NCI-H1417 (cell line): Measurements from ENCODE around the gene WIZ.

Experiments used
- DNase-seq, 3 experiments: peaks; one replicate each; lab custom pipeline; 2025; lab: John Stamatoyannopoulos, UW

The WIZ gene

DNA sequence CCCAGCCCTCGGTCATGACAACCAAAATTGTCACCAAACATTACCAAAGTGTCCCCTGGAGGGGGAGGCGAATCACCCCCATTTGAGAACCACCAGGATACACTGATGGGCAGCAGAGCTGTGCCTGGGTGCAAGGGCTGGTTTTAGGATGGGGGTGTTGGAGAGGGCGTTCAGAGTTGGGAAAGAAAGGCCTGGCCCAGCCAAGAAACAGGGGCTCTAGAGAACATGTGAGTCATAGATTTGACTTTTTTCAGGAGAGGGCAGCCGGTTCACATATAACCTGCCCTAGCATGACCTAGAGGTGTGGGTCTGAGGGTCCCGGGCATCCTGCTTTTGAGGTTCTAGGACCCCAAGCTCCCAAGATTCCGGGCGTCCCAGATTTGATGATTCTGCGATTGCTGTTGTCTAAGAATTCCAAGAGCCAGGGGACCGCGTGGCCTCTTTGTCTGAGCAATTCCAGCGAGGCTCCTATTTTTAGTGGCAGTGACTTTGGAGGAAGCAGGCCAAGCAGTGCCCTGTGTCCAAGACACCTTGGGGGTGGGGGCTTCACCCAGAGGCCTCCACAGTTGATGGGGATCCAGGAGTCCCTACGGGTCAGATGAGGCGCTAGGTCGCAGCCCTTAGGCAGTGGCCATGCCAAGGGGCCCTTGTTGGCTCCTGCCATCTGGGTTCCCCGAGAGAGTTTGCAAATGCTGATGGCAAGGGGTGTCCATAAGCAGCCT is 5.1 kb downstream of the WIZ start:
- no peak for DNase-seq

DNA sequence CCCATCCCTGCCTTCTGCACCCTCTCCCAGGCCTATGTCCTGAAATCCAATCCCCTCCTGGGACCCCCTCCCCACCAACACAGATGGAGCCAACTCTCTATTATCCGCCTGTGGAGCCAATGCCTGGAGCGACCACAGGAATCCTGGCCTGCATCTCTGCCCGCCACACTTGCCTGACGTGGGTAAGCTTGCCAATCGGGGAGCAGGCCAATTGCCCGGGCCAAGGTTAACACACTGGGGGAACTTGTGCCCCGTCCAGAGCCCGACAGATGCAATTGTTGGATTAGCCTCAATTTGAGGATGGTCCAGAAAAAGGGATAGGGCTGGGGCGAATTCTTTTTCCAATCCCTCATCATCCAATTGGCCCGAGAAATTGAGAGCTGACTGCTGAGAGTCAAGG is 5.9 kb downstream of the WIZ start:
- DNase-seq, result no peak

DNA sequence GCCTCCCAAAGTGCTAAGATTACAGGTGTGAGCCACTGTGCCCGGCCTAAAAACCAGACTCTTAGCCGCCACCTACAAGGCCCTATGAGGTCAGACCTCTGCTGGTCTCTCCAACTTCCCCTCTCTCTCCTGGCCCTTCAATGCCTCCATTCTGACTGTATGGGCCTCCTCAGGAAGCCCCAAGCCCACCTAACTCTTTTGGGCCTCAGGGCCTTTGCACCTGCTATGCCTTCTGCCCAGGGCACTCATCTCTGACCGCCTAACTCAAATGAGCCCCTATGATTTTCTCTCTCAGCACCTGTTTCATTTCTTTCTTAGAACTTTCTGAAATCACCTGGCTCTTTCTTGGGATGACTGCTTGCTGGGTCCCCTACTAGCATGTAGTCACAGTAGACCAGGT is 6.4 kb downstream of the WIZ start:
- no peak for DNase-seq

DNA sequence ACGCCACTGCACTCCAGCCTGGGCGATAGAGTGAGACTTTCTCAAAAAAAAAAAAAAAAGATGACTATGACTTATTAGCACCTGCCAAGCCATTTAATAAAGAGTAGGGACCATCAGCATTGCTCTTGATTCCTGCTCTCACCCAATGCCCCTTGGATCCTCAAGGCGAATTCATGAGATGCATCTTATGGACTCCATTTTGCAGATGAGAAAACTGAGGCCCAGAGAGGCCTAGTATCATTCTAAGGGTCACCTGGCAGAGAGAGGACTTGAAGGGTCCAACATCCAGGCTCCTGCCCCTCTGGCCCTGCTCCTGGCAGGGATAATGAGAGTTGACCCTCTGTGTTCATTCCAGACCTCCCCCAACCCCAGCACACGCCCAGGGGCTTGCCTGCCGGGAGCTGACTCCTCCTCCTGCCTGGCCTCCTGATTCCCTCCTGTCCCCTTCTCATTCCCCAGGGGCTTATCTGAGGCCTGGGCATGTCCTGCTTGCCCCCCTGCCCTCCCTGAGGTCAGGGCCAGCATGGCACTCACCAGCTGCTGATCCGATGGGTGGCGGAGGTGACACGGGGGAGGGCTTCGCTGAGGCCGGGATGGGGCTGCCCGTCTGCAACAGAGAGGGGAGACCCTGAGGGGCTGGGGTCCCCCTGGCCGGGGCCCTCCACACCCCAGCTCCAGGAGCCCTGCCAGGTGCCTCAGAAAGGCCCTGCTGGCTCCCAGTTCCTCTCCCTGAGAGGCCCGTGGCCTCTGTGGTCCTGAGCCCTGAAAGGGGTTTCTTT is 7.4 kb downstream of the WIZ start:
- DNase-seq, result no peak

DNA sequence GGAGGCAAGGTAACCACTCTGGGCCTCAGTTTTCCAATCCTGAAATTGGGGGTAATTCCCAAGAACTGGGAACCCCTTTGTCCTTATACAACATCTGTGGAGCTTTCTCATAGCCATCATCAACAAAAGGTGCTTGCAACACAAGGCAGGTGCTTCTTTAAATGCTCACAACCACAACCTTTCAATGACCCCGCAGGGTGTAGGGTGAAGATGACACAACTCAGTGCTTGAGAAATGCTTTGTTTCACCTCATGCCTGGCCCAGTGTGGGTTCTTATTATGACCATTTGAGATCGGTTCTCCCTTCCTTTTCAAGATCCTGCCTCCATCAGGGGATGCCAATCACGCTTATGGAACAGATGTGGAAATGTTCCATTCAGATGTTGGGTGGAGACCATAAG is 8.4 kb downstream of the WIZ start:
- no peak for DNase-seq

DNA sequence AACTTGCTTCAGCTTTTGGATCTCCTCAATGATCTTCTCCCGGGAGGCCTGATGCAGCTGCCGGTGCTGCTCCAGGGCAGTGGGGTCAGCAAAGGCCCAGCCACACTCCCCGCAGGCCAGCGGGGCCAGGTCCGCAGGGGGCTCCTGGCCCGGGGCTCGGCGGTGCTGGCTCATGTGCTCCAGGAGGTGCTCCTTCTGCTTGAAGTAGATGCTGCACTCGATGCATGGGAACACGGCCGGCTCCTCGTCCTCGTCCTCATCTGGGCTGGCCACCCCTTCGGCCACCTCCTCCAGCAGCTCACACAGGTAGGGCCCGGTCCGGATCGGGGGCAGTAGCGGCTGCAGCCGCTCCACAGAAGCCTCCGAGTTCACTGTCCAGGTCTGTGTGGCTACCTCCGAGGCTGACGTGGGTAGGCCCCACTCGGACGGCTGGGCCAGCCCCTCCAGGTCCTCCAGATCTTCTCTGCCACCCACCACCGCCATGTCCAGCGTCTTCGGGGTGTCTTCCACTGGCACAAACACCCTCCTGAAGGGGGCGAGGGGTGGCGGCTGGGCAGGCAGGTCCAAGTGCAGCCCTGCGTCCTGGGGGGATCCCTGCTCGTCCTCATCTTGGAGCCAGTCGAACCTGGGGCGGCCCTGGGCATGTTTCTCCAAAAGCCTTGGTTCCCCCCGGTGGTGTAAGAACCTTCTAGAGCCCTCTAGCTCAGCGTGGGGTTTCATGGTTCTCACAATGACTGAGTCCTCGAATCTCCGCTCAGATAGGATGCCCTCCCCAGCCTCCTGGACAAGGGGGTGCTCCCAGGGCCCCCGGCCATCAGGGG is 9.7 kb downstream of the WIZ start:
- DNase-seq, result no peak

DNA sequence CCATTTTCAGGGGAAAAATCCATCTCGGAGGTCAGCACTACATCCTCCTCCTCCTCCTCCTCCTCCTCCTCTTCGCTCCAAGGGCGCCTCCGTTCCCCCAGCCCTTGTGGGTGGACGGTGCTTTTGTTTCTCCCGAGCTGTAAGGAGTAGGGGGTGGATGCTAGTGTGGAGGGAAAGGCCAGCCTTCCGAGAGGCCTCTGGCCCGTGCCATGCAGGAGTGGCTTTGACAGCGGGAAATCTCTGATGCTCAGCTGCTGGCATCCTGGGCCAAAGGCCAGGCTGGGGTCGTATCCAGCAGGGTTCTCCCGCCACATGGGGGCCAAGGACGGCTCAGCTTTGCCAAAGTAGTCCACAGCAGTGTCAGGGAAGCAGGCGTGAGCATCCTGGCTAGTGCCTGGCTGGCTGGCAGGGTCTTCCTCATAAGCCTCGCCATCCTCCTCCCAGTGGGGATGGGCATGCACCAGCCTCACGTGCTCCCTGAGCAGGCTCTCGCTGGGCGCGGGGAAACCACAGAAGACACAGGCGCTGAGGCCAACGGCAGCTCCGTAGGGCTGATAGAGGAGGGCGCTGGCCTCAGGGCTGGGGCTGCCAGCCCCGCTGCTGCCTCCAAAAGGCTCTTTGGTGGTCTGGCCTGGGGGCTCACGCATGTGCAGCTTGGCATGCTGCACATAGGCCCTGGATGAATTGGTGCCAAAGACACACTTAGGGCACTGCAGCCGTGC is 10.5 kb downstream of the WIZ start:
- no peak for DNase-seq

DNA sequence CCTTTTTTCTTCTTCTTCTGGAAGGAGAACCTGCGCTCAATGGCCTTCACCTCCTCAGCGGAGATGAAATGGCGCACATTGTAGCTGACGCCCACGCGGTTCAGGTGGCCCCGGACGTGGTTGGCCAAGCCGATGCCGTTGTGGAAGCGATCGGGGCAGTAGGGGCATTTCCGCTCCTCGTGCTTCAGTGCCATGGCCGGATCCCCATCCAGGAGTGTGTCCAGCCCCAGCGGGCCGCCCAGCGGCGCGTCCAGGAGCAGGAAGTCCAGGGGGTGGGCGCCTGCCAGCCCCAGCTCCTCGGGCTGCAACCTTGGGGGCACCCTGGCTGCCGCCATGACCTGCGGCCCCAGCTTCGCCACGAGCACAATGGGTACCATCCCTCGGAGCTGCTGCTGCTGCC is 11.2 kb downstream of the WIZ start:
- no peak for DNase-seq

DNA sequence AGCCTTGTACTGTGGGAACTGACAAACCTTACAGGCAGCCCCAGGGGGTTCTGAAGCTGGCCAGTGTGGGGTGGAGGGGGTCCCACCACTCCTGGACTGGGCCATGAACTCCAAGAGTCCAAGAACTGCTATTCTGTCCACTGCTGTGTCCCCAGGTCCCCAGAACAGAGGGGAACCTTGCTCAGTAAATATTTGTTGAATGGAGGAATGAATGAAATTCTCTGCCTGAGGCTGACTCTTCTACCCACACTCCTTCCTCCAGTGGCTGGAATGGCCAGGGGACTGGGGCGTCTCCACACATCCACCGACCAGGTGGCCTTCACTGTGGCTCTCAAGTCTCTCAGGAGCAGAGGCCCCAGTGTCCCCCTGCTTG is 11.6 kb downstream of the WIZ start:
- DNase-seq, result no peak

DNA sequence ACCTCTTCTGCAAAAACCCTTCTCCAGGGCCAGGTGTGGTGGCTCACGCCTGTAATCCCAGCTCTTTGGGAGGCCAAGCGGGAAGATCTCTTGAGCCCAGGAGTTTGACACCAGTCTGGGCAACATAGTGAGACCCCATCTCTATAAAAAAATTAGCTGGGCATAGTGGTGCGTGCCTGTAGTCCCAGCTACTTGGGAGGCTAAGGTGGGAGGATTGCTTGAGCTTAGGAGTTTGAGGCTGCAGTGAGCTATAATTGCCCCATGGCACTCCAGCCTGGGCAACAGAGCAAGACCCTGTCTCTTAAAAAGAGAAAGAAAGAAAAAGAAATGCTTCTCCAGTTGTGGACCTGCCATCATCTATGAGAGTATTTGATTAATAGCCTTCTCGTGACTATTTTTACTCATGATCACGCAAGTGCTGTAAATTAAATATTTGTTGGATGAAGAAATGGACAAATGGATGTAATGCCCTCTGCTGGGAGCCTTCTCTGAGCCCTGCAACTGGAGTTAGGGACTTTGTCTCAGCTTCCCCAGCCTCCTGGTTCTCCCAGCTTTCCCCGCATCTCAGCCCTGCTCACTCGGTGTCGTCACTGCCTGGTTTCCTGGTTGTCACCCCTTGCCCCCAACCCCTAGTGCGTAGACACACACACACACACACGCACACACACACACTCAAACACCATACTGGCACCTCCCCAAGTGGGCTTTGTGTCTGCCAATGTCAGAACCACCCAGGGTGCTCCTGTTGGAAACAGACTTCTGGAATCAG is 12.2 kb downstream of the WIZ start:
- no peak for DNase-seq

DNA sequence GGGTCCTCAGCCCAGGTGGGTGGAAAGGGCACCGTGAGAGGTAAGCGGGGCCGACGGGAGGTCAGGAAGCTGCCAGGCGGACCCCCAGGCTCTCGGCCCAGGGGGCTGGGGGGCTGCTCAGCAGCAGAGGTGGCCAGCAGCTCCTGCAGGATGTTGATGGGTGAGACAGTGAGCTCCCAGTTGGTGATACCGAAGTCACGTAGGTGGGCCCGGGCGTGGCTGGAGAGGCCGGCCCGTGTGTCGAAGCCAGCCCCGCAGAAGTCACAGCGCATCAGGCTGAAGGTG is 13.0 kb downstream of the WIZ start:
- no peak for DNase-seq

DNA sequence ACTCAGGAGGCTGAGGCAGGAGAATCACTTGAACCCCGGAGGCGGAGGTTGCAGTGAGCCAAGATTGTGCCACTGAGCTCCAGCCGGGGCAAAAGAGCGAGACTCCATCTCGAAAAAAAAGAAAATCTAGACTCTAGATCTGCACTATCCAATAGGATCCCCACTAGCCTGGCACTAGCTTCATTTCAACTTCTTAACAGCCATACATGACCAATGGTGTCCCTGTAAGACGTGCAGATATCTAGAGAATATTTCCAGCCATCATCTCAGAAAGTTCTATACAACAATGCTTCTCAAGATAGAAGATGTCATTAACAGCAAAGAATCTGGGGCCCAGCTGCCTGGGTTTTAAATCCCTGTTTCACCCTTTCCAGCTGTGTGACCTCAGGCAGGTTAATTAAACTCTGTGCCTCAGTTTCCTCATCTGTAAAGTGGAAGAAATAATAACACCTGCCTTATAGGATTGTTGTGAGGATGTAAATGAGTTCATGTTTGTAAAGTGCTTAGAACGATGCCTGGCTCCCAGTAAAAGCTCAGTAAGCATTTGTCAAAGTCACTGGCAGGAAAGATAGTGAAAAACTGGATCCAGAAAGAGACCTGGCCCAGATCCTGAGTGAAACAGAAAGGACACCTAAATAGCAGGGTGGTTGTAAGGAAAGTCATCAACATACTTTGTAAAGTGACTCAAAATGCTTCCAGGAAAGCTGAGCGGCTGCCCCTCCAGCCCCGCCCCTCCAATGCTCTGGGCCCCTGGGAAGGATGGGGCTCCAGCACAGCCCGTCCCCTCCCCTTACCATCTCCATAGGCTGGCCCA is 13.5 kb downstream of the WIZ start:
- no peak for DNase-seq

DNA sequence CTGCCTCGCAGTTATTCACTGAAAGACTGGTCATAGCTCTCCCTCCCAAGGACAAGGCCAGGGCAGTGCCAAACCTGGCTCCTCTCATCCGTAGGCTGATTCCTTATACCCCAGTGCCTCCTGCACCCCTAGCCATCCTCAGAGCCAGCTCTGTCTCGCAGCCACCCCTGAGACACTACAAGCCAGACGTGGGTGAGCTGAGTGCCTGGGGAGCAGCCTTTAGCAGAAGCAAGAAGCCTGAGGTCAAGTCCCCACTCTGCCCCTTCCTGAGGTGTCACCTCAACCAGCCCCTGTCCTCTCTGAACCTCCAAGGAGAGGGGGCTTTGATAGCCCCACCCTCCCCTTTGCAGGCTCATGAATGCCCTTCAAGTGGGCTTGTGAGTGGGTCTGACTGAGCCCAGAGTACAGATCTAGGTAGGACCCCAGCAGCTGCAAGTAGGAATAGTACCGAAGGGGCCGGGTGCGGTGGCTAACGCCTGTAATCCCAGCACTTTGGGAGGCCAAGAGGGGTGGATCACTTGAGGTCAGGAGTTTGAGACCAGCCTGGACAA is 16.2 kb downstream of the WIZ start:
- no peak for DNase-seq

DNA sequence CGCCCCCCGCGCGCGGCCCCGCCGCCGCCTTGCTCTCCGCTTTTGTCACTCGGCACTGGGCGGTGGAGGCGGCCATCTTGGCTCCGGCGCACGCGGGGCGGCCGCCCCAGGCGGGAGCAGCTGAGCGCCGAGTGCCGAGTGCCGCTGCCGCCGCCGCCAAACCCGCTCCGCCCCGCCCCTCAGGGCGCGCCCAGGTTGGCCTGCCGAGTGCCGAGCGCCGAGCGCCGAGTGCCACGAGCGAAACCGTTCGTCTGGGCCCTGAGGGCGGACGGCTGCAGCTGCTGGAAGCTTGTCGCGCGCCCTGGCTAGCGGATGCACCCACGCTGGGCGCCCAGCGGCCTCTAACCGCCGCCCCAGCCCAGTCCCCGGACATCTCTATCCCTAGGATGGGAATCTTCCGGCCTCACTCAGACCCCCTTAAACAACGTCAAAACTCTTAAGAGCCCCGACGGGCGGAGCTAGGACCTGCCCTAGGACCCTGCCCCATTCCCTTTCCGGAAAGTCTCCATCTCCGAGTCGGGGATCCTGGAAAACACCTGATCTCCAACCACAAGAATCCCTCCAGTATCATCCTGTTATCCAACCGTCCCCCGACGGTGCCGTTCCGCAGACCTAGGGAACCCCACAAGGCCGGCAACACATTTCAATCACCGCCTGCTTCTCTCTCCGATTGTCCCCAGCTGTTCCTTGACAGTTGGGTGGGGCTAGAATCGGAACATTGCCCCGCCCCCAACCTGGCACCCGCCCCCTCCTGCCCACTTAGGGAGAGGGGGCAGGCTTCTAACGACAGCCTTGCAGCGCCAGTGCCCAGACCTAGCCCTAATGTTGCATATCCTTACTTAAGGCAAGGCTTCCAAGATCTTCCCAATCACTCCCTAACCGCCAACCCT is 16.9 kb downstream of the WIZ start:
- peak; percentile 83 to 96 (median 94) for DNase-seq

DNA sequence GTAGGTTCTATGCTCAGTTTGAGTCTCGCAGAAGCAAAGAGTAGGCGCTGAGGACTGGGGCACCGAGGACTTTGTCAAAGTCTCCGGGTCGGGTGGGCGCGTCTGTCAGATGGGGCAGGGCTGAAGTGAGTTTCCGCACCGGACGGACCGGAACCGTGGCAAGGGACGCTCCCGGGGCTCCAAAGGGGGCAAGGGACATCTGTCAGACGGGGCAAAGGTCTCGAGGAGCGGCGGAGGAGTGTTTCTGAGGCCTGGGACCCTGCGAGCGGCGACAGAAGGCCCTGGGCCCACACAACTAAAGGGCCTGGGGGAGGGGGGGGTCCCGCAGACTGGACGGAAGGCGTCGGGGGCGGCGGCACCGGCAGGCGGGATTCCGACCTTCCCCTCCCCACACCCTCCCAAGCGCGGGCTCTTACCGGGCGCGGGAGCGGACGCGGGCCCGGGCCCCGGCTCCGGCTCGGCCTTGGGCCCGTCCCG is 17.7 kb downstream of the WIZ start:
- DNase-seq, result peak in 2 of 3 experiments; percentile 20 to 35

DNA sequence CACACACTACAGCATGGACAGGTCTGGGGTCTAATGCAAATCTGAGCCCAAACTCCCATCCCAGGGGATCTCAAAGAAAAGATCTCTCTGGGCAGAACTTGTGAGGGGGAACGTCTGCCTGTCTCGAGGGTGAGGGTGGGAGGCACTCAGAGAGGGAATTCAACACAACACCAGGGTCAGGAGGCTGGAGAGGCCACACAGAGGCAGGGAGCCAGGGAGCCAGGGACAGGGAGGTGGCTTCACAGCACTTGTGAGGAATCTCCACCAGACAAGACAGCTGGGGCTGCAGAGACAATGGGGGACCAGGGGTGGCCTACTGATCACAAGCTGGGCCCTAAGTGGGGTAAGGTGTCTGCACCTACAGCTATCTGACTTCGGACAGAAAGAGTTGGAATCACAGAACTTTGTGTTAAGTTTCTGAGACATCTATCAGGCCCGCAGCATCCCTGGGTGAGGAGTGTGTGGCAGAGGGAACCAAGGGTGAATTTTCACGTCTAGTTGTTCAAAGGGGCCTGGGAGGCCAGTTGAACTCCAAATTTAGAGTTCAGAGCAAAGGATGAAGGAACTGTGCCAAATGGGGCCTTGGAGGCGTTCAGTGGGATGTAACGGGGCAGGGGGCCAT is 18.2 kb downstream of the WIZ start:
- DNase-seq, result no peak

DNA sequence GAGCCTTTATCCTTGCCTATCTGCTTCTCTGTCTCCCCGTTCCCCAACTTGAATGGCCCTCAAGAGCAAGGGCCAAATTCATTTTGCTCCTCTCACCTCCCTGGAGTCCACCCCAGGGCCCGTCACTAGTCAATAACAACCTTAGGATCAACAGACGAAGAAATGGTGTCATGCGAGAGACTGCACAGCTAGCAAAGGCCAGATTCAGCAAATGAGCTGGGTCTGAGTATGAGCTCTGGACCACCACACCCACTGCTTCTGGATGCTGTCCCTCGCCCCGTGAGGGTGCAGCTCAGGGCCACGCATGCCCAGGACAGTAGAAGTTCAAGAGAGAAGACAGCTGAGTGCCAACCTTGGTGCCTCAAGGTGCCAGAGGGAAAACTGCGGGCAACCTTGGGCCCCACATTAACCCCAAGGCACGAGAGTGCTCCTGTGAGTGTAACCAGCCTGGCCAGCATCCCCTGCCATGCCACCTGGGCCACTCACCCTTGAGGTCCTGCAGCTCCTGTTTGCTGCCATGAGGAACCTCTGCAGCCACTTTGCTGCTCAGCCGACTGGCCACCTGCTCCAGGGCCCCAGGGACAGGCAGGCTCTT is 19.1 kb downstream of the WIZ start:
- DNase-seq, result no peak

DNA sequence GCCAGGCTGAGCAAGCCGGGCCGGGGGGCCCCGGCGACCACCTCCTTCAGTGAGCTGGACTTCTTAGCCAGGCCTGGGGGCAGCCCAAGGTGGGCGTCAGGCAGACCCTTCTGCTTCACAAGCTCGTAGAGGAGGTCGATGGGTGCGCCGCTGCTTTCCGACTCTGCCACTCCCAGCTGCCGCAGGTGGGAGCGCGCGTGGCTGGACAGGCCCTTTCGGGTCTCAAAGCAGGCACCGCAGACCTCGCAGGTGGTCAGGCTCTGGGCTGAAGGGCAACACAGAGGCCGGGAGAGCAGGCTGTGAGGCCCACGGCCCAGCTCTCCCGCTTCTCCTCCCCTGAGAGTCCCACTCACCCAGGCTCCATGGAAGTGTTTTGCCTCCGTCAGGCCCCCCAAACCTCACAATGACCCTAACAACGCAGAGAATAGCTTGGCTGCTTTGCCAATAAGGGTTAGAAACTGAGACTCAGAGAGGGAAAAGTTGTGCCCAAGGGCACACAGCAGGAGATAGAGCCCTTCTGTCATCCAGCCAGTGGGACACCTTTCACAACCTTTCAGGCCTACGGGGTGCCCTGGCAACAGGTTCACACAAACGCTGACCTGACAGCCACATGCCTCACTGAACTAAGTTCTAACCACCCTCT is 19.8 kb downstream of the WIZ start:
- no peak for DNase-seq
